Keratinocyte (primary cell): ENCODE measurements around the gene SLC6A15. TPM values are rescaled to one million over a fixed set of nuclear protein-coding genes. Genes with fewer than 3 reads are reported as not detected.
A peak's percentile ranks its signal among the peaks of the same experiment; 100 is the strongest.

Source experiments
- DNase-seq: peaks from one replicate; pipeline ENCODE4 v3.0.0-alpha.2; 2011; ENCODE audit warnings: low read depth, missing footprints, low spot score
- FAIRE-seq: peaks from 2 replicates; lab custom pipeline; 2011; peaks lifted over from hg19 to GRCh38; lab: Jason Lieb, UNC
- H2AFZ ChIP-seq: 2 replicates; pipeline ENCODE4 v1.6.0; 2012; ENCODE audit warnings: low read length, control low read depth, inconsistent platforms; ENCODE audit not compliant: control insufficient read depth
- H3K27ac ChIP-seq: 2 replicates; pipeline ENCODE4 v1.5.1; 2011; ENCODE audit warnings: low read length; ENCODE audit not compliant: control insufficient read depth, insufficient read depth
- H3K27me3 ChIP-seq: 3 replicates; pipeline ENCODE4 v1.6.0; 2011; ENCODE audit warnings: low read length; ENCODE audit not compliant: control insufficient read depth, insufficient read depth; ENCODE audit errors: extremely low read depth
- H3K36me3 ChIP-seq, 2 experiments: 2 replicates in 1 of 2; 3 replicates in 1 of 2; pipeline ENCODE4 v1.5.1; 2011; ENCODE audit warnings: low read length in 2 of 2, mild to moderate bottlenecking in 1 of 2; ENCODE audit not compliant: control insufficient read depth in 2 of 2, insufficient read depth in 2 of 2; ENCODE audit errors: extremely low read depth in 1 of 2
- H3K4me1 ChIP-seq: 3 replicates; pipeline ENCODE4 v1.5.1; 2011; ENCODE audit warnings: low read length; ENCODE audit not compliant: control insufficient read depth, insufficient read depth; ENCODE audit errors: extremely low read depth
- H3K4me2 ChIP-seq: 3 replicates; pipeline ENCODE4 v1.6.0; 2011; ENCODE audit warnings: low read depth, low read length; ENCODE audit not compliant: control insufficient read depth, insufficient read depth; ENCODE audit errors: extremely low read depth
- H3K4me3 ChIP-seq, 3 experiments: fragments of 200-600 bp in 1 of 3; sonication (generic) in 1 of 3; 2 replicates in 2 of 3; 3 replicates in 1 of 3; pipeline ENCODE4 v1.5.1; 2011 to 2016; ENCODE audit warnings: low read length in 3 of 3, mild to moderate bottlenecking in 3 of 3, control low read depth in 2 of 3, inconsistent platforms in 1 of 3, low read depth in 1 of 3, mixed read lengths in 1 of 3, mixed run types in 1 of 3, moderate library complexity in 1 of 3; ENCODE audit not compliant: control insufficient read depth in 2 of 3, insufficient read depth in 2 of 3; ENCODE audit errors: extremely low read depth in 1 of 3
- H3K79me2 ChIP-seq: 2 replicates; pipeline ENCODE4 v1.6.0; 2012; ENCODE audit warnings: low read length; ENCODE audit not compliant: control insufficient read depth, insufficient read depth
- H3K9ac ChIP-seq: 3 replicates; pipeline ENCODE4 v1.6.0; 2011; ENCODE audit warnings: low read length; ENCODE audit not compliant: control insufficient read depth, insufficient read depth; ENCODE audit errors: extremely low read depth
- H3K9me1 ChIP-seq: 3 replicates; pipeline ENCODE4 v1.6.0; 2011; ENCODE audit warnings: low read length; ENCODE audit not compliant: control insufficient read depth, insufficient read depth; ENCODE audit errors: extremely low read depth
- H3K9me3 ChIP-seq: 2 replicates; pipeline ENCODE4 v1.5.1; 2012; ENCODE audit warnings: low read depth, low read length; ENCODE audit not compliant: control insufficient read depth
- H4K20me1 ChIP-seq: 3 replicates; pipeline ENCODE4 v1.6.0; 2011; ENCODE audit warnings: low read length; ENCODE audit not compliant: control insufficient read depth, insufficient read depth; ENCODE audit errors: extremely low read depth
- EZH2 ChIP-seq: IDR thresholded peaks from one replicate; pipeline ENCODE4 v1.6.1; 2012; ENCODE audit warnings: inconsistent platforms, mild to moderate bottlenecking, low read length, moderate library complexity
- dilution Hi-C: fragments of 300-500 bp; cut with MboI; formaldehyde crosslinking; loops from one replicate; pipeline ENCODE4 v1.7.0; 2020; ENCODE audit warnings: low sequenced_read_pairs; ENCODE audit not compliant: extremely low pct_ligation_motif_present
- polyA plus RNA-seq, 5 experiments: library from polyadenylated mRNA; depleted of rRNA in 3 of 5; stranded (reverse) in 3 of 5; stranded (forward) in 1 of 5; unstranded in 1 of 5; fragments of >200 nt; gene quantifications; 1 replicate in 1 of 5; 2 replicates in 3 of 5; 3 replicates in 1 of 5; pipeline versions ENCODE4 v1.2.1 to v1.2.3, GENCODE V29; 2011 to 2012; ENCODE audit warnings: missing spikeins in 2 of 5, low read depth in 1 of 5, low replicate concordance in 1 of 5
- TF ChIP-seq, protein P1 (sequence below), 3 experiments: IDR thresholded peaks in 1 of 3; conservative IDR thresholded peaks in 1 of 3; optimal IDR thresholded peaks in 1 of 3; 2 replicates in 2 of 3; 3 replicates in 1 of 3; pipeline versions ENCODE3 to v1.5.1; 2011; ENCODE audit warnings: low read length in 3 of 3, mild to moderate bottlenecking in 3 of 3, moderate library complexity in 2 of 3, control low read depth in 1 of 3, inconsistent platforms in 1 of 3; ENCODE audit not compliant: insufficient read depth in 2 of 3; ENCODE audit errors: extremely low read depth in 1 of 3

Gene SLC6A15
- polyA plus RNA-seq, 1 donor (not counting 4 experiments of a cell fraction or from before 2014, with no cell fraction given), result 18.9 TPM

- H3K36me3 ChIP-seq, result no peaks in the 10 kb centered on the region
- no peaks in the 10 kb centered on the region for H3K79me2 ChIP-seq
- peak overlapping the region; percentile 66 for H2AFZ ChIP-seq
- no peaks in the 10 kb centered on the region for H3K9me1 ChIP-seq
- no peak overlapping the region for H3K4me3 ChIP-seq
- no peaks in the 10 kb centered on the region for H4K20me1 ChIP-seq
- dilution Hi-C loops, result no loop called here
- H3K9me3 ChIP-seq, result no peaks in the 10 kb centered on the region
- H3K9ac ChIP-seq, result no peak overlapping the region
- peaks cover 13% of the 10 kb centered on the region for H3K4me1 ChIP-seq
- FAIRE-seq (peak; percentile 83), DNase-seq (no peak)
- H3K27me3 ChIP-seq, result no peaks in the 10 kb centered on the region
- H3K27ac ChIP-seq, result no peak overlapping the region
- TF ChIP-seq, protein P1, sequence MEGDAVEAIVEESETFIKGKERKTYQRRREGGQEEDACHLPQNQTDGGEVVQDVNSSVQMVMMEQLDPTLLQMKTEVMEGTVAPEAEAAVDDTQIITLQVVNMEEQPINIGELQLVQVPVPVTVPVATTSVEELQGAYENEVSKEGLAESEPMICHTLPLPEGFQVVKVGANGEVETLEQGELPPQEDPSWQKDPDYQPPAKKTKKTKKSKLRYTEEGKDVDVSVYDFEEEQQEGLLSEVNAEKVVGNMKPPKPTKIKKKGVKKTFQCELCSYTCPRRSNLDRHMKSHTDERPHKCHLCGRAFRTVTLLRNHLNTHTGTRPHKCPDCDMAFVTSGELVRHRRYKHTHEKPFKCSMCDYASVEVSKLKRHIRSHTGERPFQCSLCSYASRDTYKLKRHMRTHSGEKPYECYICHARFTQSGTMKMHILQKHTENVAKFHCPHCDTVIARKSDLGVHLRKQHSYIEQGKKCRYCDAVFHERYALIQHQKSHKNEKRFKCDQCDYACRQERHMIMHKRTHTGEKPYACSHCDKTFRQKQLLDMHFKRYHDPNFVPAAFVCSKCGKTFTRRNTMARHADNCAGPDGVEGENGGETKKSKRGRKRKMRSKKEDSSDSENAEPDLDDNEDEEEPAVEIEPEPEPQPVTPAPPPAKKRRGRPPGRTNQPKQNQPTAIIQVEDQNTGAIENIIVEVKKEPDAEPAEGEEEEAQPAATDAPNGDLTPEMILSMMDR (optimal IDR thresholded peaks at IDR 0.05 in 1 of 3, IDR thresholded peaks at IDR 0.05 in 1 of 3, conservative IDR thresholded peaks at IDR 0.05 in 1 of 3; ENCODE audit: extremely low read depth in 1 of 3, insufficient read depth in 2 of 3, low read length in 3 of 3), result no peak
- TF ChIP-seq EZH2, result no peak
- H3K4me2 ChIP-seq, result no peak overlapping the region
These were observed 12.4 kb upstream of the SLC6A15 start for GRCh38 chr12:84924981-84925380.

DNA sequence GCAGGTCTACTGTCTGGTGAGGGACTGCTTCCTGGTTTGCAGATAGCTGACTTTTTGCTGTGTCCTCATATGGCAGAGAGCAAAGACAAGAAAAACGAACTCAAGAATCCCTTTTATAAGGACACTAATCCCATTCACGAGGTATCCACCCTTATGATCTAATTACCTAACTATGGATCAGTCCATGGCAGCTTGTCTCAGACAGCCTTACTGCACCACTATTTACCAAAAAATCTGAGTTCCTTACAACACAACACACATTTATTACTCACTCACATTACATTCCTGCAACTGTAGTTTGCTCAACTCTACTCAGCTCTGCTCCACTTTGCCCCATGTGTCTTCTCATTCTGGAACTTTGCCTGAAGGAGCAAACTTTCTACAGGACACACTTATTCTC, 10.1 kb upstream of the SLC6A15 start:
- TF ChIP-seq EZH2, result no peak
- TF ChIP-seq, protein P1 (optimal IDR thresholded peaks at IDR 0.05 in 1 of 3, IDR thresholded peaks at IDR 0.05 in 1 of 3, conservative IDR thresholded peaks at IDR 0.05 in 1 of 3; ENCODE audit: extremely low read depth in 1 of 3, insufficient read depth in 2 of 3, low read length in 3 of 3), result no peak

More for the DNA sequence above, 10.1 kb upstream of the SLC6A15 start:
- no peaks in the 10 kb centered on the region for H3K79me2 ChIP-seq
- peak overlapping the region; percentile 16 for H2AFZ ChIP-seq
- no peaks in the 10 kb centered on the region for H3K36me3 ChIP-seq
- DNase-seq (no peak), FAIRE-seq (peak; percentile 74)
- H3K4me1 ChIP-seq, result peaks cover 22% of the 10 kb centered on the region
- H3K4me2 ChIP-seq, result no peak overlapping the region
- no peaks in the 10 kb centered on the region for H3K27me3 ChIP-seq
- H4K20me1 ChIP-seq, result no peaks in the 10 kb centered on the region
- no peaks in the 10 kb centered on the region for H3K9me1 ChIP-seq
- dilution Hi-C loops, result no loop called here
- no peak overlapping the region for H3K4me3 ChIP-seq
- no peaks in the 10 kb centered on the region for H3K9me3 ChIP-seq
- H3K27ac ChIP-seq, result no peak overlapping the region
- H3K9ac ChIP-seq, result no peak overlapping the region
